HG03175 (cell line): ENCODE measurements around the gene RNF11.
A peak's percentile ranks its signal among the peaks of the same experiment; 100 is the strongest.

ENCODE experiments used
- ATAC-seq: cut with Tn5 transposase; IDR thresholded peaks from one replicate; pipeline ENCODE4 v1.9.1; 2021; ENCODE audit warnings: mild to moderate bottlenecking, moderate library complexity; ENCODE audit not compliant: unreplicated experiment

RNF11 gene

GRCh38 chr1:51294566-51295184, 58.6 kb downstream of the RNF11 start:
- ATAC-seq = no peak

DNA sequence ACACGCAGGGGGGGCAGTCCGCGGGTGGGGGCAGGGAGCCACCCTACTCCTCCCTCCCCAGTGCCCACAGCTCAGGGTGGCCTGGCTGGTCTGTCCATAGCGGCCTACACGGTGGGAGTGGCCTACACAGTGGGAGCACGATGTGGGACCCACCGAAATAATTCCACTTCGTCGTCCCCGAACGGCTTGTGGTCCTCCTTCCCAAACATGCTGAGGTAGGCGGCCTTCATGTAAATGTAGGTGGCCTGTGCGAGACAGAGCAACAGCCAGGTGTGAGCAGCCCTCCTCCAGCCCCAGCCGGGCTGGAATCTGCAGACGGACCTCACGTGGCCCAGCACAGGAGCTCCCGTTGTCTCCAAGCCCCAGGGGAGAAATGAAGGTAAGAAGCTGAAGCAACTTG, 59.9 kb downstream of the RNF11 start:
- ATAC-seq = no peak

- ATAC-seq = peak; percentile 66
Observed at GRCh38 chr1:51296383-51297357, 60.6 kb downstream of the RNF11 start.

DNA sequence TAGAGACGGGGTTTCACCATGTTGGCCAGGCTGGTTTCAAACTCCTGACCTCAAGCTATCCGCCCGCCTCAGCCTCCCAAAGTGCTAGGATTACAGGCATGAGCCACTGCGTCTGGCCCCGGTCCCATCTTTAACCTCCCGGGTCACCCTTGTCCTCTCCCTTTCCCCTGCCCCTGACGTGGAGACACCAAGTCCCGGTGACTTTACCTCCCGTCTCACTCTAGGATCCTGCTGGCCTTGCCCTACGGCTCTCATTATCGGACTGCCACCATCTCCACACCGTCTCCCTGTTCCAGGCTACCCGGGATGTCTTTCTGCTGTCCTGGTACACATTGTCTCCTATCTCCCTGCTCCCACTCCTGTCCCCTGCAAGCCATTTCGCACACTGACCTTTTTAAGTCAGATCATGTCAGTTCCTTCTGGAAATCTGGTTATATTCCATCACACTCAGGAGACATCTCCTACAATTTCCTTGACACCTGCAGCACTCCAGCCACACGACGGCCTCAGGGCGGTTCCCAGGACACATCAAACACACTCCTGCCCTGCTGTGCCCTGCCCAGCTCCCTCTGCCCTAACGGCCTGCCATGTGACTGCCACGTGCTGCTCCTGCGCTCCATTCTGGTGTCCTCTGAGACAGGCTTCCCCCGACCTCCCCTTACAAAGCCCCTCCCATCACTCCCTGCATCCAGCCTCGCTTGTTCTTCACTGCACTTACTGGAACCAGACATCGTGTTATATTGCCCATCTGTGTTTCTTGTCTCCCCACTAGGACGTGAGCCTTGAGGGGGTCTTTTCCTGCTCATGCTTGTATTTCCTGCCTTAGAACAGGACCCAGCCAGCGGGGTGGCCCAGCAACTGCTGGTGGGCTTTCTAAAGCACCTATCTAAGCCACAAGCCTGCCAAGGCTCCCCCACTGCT, 61.6 kb downstream of the RNF11 start:
- ATAC-seq = no peak

DNA sequence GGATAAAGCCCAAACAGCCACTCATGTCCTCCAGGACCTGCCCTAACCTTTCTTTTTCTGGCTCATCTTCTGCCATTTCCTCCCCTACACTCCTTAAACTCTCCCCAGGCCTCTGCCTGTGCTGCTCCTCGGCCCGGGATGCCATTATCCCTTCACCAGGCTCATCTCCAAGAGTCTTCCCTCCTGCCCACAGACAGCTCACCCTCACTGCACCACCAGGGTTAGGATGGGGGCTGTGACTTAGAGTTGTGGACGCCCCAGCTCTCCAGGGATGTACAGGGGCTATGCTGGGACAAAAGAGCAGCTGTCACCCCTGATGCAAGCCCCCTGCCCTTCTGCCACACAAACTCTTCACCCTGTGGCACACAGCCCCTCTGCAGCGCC, 62.2 kb downstream of the RNF11 start:
- no peak for ATAC-seq

DNA sequence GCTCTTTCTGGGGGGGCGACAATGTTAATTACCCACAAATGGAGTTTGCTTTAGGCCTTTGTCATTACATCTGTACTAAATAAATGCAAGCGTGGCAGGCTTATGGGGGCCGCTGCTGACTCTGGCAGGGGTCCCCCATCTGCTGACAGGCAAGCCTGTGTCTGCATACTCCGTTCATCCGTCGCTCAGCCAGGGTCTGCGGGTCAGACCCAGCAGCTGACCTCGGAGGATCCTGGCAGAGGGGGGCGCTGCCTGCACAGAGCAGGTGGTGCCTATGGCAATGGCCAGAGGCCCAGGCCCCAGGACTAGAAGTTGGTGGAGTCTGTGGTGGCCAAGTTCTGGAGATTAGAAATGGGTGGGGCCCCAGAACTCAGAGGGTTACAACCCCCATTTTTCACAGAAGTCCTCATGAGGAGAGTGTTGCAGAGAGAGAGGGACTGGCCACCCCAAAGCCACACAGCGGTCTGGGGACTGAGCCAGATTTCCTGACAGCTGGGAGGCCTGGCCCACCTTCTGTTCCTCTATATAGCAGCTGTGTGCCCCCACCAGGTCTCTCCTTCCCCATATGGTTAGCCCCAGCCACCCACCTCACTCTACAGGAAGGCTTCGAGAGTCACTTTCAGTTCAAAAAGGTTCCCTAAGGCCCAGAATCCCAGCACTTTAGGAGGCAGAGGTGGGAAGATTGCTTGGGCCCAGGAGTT, 63.3 kb downstream of the RNF11 start:
- ATAC-seq = no peak

- no peak for ATAC-seq
Observed at GRCh38 chr1:51299981-51300670, 64.1 kb downstream of the RNF11 start.

DNA sequence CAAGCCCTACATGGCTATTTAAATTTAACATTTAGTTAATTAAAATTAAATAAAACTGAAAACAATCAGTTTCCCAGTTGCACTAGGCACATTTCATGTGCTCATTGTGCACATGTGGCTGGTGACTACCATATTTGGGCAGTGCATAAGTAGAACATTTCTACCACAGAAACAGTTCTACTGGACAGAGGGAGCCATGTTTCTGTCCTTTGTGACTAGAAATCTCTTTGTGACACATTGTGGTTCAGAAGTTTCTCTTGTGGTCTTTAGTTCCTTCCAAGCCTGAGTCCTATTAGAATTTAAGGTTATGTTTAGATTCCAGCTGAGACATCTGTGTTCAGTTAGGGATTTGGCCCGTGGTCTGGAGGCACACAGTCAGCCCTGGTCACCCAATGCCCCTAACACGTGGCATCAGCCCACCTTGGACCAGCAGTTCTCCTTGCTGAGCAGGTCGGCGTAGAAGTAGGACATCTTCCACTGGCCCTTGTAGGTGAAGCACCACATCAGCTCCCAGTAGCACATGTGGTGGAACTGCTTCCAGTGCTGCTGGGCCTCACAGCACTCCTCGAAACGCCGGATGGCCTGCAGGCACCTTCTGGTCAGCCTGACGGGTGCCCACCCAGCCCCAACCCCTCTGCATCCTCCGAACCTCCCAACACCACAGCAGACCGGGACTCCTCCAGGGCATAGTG, 65.2 kb downstream of the RNF11 start:
- ATAC-seq = peak; percentile 41

GRCh38 chr1:51301844-51302162, 65.7 kb downstream of the RNF11 start:
- no peak for ATAC-seq

DNA sequence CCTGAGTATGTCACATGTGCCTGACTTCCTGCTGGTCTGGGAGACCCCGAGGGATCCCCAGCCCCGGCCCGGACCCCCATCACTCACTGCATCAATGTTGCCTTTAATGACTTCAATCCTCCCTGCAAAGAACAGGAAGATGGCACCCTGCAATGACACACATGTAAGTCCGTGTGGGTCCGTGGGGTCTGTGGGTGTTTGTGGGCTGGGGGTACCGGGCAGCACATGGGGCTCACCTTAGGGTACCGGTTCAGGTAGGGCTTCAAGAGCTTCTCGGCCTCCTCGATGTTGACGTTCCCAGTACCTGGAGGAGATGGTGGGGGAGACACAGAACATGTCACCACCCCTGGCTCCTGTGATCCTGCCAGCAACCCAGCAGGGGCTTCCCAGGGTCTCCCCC, 66.2 kb downstream of the RNF11 start:
- no peak for ATAC-seq

GRCh38 chr1:51302746-51303145, 66.7 kb downstream of the RNF11 start:
- no peak for ATAC-seq

GRCh38 chr1:51303315-51303714, 67.2 kb downstream of the RNF11 start:
- ATAC-seq = no peak

- ATAC-seq = no peak
Observed at GRCh38 chr1:51303751-51304251, 67.7 kb downstream of the RNF11 start.

DNA sequence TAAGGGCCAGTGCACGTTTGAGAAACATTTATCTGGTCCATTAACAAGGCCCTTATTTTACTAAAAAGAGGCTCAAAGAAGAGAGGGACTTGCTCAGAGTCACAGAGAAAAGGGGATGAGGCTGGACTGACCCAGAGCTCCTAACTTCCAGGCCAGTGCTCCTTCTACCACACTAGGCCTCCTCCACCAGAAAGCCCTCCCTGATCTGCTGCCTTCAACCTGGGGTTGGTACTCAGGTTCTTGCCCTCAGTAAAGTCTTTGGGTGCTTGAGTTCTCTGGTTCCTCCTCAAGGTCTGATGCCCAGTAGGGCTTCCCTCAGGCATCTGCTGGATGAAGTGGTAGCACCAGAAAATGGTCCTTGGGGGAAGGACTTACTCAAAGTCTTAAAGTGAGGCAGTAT, 68.3 kb downstream of the RNF11 start:
- ATAC-seq = no peak

DNA sequence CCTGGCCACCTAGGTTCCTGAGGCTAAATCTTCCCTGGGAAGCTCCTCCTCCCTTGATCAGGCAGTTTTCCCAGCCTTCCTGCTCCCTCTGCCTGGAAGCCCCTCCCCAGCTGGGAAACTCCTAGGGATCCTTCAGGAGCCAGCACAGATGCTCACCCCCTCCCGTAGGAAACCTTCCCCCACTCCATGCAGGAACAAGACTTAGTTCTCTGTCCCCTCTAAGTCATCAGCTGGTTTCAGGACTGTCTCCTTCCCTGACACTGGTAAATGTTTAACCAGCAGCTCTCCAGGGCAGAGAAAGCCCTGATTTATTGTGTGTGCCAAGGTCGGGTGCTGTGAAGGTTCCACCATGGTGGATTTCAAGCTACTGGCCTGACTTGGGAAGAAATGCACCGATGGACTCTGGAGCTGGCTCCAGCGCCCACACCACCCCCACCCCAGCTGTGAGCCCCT, 69.3 kb downstream of the RNF11 start:
- no peak for ATAC-seq

GRCh38 chr1:51306950-51307349, 70.9 kb downstream of the RNF11 start:
- ATAC-seq = no peak

GRCh38 chr1:51308636-51309035, 72.6 kb downstream of the RNF11 start:
- no peak for ATAC-seq

DNA sequence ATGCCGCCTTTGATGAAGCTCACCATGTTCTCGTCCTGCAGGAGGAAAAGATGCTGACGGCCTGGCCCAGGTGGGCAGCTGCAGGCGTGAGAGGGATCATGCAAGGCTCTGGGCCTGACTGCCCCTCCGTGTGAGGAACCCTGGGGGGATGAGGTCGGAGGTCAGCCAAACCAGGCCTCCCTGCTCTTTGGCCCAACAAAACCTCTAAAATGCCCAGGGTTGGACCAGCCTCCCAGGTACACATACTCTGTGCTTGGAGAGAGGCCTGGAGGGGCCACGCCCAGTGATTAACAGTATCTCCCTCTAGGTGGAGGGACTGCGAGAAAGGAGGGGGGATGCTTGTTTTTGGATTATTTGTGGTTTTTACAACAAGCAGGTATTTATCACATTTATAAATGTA, 73.2 kb downstream of the RNF11 start:
- no peak for ATAC-seq

- ATAC-seq = no peak
Observed at GRCh38 chr1:51310871-51311613, 75.0 kb downstream of the RNF11 start.
